HG03342 (cell line): Measurements from ENCODE around the gene CADPS.

Experiments
- ATAC-seq: cut with Tn5 transposase; IDR thresholded peaks from one replicate; pipeline ENCODE4 v1.9.1; 2021; ENCODE audit warnings: mild to moderate bottlenecking, moderate library complexity; ENCODE audit not compliant: unreplicated experiment

The CADPS gene

GRCh38 chr3:62874711-62875557, at the start of gene CADPS:
CADPS (minus strand) TSS chr3:62875416; CDS start chr3:62875029, 387 bp downstream.
- ATAC-seq: no peak

- no peak for ATAC-seq
Observed at GRCh38 chr3:62923066-62923465, 47.9 kb upstream of the CADPS start.

- no peak for ATAC-seq
Observed at GRCh38 chr3:62922326-62922725, 47.1 kb upstream of the CADPS start.

- ATAC-seq: no peak
Observed at GRCh38 chr3:62920466-62920784, 45.2 kb upstream of the CADPS start.

- ATAC-seq: no peak
Observed at GRCh38 chr3:62919784-62920465, 44.7 kb upstream of the CADPS start.

GRCh38 chr3:62918777-62919176, 43.6 kb upstream of the CADPS start:
- no peak for ATAC-seq

GRCh38 chr3:62918131-62918530, 42.9 kb upstream of the CADPS start:
- ATAC-seq: no peak

- no peak for ATAC-seq
Observed at GRCh38 chr3:62911526-62911925, 36.3 kb upstream of the CADPS start.

GRCh38 chr3:62905331-62905730, 30.1 kb upstream of the CADPS start:
- no peak for ATAC-seq

- ATAC-seq: no peak
Observed at GRCh38 chr3:62898530-62899496, 23.6 kb upstream of the CADPS start.

- ATAC-seq: no peak
Observed at GRCh38 chr3:62895901-62896300, 20.7 kb upstream of the CADPS start.

GRCh38 chr3:62892951-62893350, 17.7 kb upstream of the CADPS start:
- no peak for ATAC-seq

- no peak for ATAC-seq
Observed at GRCh38 chr3:62892045-62892444, 16.8 kb upstream of the CADPS start.

GRCh38 chr3:62888778-62889177, 13.6 kb upstream of the CADPS start:
- ATAC-seq: no peak

- no peak for ATAC-seq
Observed at GRCh38 chr3:62888180-62888579, 13.0 kb upstream of the CADPS start.

GRCh38 chr3:62885136-62885535, 9.9 kb upstream of the CADPS start:
- ATAC-seq: no peak

GRCh38 chr3:62884096-62884870, 9.1 kb upstream of the CADPS start:
- no peak for ATAC-seq

- no peak for ATAC-seq
Observed at GRCh38 chr3:62882676-62883200, 7.5 kb upstream of the CADPS start.

- ATAC-seq: no peak
Observed at GRCh38 chr3:62876064-62876463, 848 bp upstream of the CADPS start.

GRCh38 chr3:62875558-62876002, 364 bp upstream of the CADPS start:
- ATAC-seq: no peak
